Mucosa of descending colon (tissue), 3 donors: ENCODE data around the gene IL15. TPM values are rescaled to one million over a fixed set of nuclear protein-coding genes. Genes with fewer than 3 reads are reported as not detected.

Source experiments
- ATAC-seq: fragments of 200-7000 bp; cut with Tn5 transposase; one replicate; pipeline ENCODE4 v1.9.1; 2020; ENCODE audit warnings: mild to moderate bottlenecking, moderate library complexity
- DNase-seq, 3 donors: peaks; one replicate each; pipeline ENCODE4 v3.0.0-alpha.2; 2020
- H3K36me3 ChIP-seq: fragments of 200-600 bp; one replicate; pipeline ENCODE4 v1.8.0; 2021; ENCODE audit warnings: low read depth, mild to moderate bottlenecking
- H3K4me1 ChIP-seq: fragments of 200-600 bp; one replicate; pipeline ENCODE4 v1.8.0; 2021; ENCODE audit warnings: low read depth, mild to moderate bottlenecking
- H3K4me3 ChIP-seq: fragments of 200-600 bp; one replicate; pipeline ENCODE4 v1.8.0; 2021; ENCODE audit warnings: mild to moderate bottlenecking
- H3K9me3 ChIP-seq: fragments of 200-600 bp; one replicate; pipeline ENCODE4 v1.8.0; 2021; ENCODE audit warnings: mild to moderate bottlenecking
- intact Hi-C, 2 donors: fragments of 100-400 bp; cut with DNase I in 1 of 2; cut with micrococcal nuclease in 1 of 2; formaldehyde crosslinking; loops; one replicate each; pipeline versions ENCODE4 v1.11.0 to v1.11.1; 2022; cut with DNase I, micrococcal nuclease
- total RNA-seq, 3 donors: library from RNA; stranded (reverse); fragmentation: NEBNext Ultra II Directional in 2 of 3; extraction: Animal tissue kit (Norgen Biotek cat#: 25700) in 2 of 3; gene quantifications; one replicate each; pipeline versions ENCODE4 v1.2.1 to v1.2.4, GENCODE V29; 2021 to 2023
- TF ChIP-seq, protein P1 (sequence below): fragments of 200-600 bp; IDR thresholded peaks from one replicate; pipeline ENCODE4 v1.8.0; 2022; ENCODE audit warnings: antibody characterized with exemption, mild to moderate bottlenecking
- donor health status: DM: no; HTN: no; CAD: no; lungs with moderate emphysema.
- donor health status: DM: no; HTN: no; CAD: no.
- donor health status: DM: no; HTN: yes; CAD: no.

IL15 gene
- total RNA-seq, 3 donors from 2014 or later, result 6.7 to 12.4 (median 7.2) TPM

DNA sequence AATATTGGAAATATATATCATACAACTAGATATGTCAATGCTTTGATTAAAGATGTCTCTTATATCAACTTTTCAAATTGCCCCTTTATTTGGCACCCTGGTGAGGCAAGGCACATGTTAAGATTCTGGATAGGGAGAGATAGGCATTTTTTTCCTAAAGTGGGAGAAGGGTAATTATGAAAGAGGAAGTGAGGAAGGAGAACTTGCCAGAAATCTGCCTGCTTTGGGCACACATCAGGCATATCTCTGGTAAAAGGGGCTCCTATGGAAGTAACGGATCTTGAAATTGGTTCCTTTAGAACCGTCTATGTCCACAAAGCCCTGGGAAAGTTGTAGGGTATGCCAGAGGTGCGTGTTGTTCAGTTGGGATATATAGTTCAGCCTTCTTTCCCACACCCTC lies 5.7 kb downstream of the IL15 start:
- TF ChIP-seq, protein P1, sequence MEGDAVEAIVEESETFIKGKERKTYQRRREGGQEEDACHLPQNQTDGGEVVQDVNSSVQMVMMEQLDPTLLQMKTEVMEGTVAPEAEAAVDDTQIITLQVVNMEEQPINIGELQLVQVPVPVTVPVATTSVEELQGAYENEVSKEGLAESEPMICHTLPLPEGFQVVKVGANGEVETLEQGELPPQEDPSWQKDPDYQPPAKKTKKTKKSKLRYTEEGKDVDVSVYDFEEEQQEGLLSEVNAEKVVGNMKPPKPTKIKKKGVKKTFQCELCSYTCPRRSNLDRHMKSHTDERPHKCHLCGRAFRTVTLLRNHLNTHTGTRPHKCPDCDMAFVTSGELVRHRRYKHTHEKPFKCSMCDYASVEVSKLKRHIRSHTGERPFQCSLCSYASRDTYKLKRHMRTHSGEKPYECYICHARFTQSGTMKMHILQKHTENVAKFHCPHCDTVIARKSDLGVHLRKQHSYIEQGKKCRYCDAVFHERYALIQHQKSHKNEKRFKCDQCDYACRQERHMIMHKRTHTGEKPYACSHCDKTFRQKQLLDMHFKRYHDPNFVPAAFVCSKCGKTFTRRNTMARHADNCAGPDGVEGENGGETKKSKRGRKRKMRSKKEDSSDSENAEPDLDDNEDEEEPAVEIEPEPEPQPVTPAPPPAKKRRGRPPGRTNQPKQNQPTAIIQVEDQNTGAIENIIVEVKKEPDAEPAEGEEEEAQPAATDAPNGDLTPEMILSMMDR, result no peak
- intact Hi-C loops, result no loop called here
- no peaks in the 10 kb centered on the region for H3K9me3 ChIP-seq
- DNase-seq (no peak), ATAC-seq (no peak)
- no peaks in the 10 kb centered on the region for H3K36me3 ChIP-seq
- no peak overlapping the region for H3K4me3 ChIP-seq
- peaks cover 18% of the 10 kb centered on the region for H3K4me1 ChIP-seq

DNA sequence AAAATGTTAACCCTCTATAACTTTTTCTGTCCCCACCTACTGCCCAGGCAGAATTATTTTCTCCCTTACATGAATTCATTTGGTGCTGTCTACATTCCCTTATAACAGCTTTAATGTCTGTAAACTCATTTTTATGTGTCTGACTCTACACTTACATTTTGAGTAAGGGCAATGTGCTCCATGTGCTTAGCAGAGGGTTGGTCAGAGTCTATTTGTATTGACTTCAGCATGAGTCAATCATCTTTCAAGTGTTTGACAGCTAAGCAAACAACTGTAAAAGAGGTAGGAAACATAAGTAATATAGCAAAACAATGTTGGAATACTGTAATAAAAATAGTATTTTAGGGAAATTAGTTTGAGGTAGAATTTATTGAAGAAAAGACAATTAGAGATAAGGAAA lies 6.3 kb downstream of the IL15 start:
- DNase-seq (no peak), ATAC-seq (peak; percentile 83)
- TF ChIP-seq, protein P1, result no peak
- Histone ChIP-seq H3K9me3 (no peaks in the 10 kb centered on the region), H3K4me3 (no peak overlapping the region), H3K4me1 (peaks cover 18% of the 10 kb centered on the region), H3K36me3 (no peaks in the 10 kb centered on the region)
- intact Hi-C loops, result no loop called here

DNA sequence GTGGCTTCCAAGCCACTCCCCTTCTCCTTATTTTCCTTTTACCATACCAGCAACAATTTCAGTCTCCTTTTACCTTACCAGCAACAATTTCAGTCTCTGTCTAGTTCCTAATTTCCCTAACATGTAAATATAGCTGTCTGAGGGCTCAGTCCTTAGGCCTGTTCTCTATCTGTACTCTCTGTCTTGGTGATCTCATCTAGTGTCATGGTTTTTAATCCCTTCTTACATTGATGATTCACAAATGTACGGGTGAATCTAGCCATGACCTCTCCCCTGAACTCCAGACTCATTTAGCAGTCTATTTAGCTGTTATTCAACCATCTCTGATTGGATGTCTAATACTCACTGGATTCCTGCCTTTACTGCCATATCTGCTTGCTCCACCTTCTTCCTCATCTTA lies 7.2 kb downstream of the IL15 start:
- H3K4me3 ChIP-seq, result no peak overlapping the region
- intact Hi-C loops, result no loop called here
- peaks cover 12% of the 10 kb centered on the region for H3K4me1 ChIP-seq
- ATAC-seq, result peak; percentile 75
- TF ChIP-seq, protein P1, result no peak
- H3K9me3 ChIP-seq, result no peaks in the 10 kb centered on the region
- no peak for DNase-seq
- H3K36me3 ChIP-seq, result no peaks in the 10 kb centered on the region

DNA sequence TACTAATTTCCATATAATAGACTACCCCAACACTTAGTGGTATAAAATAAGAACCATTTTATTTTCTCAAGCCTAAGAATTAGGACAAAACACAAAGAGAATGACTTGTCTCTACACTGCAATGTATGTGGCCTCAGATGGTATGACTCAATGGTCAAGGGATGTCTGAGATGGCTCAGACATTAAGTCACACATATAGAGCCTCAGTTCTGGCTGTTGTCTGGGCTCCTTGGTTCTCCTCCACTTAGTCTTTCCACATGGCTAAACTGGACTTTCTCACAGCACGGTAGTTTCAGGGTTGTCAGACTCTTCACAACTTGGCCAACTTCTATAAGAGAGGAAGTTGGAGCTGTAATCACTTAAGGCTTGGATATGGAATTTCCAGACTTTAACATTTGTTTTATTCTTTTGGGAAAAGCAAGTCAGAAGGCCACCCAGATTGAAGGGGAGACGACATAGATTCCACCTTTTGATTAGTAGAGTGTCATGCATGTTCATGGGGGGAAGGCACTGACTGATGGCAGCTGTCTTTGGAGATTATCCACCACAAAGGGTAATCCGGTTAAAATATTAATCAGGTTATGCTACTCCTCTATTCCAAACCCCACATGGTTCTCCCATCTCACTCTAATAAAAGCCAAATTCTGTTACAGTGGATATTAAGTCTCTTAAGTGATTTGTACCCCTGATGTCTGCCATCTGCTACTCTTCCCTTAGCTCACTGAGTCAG lies 9.4 kb downstream of the IL15 start:
- intact Hi-C loops, result no loop called here
- DNase-seq (no peak), ATAC-seq (no peak)
- Histone ChIP-seq H3K4me1 (peaks cover 12% of the 10 kb centered on the region), H3K9me3 (no peaks in the 10 kb centered on the region), H3K36me3 (no peaks in the 10 kb centered on the region), H3K4me3 (no peak overlapping the region)
- TF ChIP-seq, protein P1, result no peak

DNA sequence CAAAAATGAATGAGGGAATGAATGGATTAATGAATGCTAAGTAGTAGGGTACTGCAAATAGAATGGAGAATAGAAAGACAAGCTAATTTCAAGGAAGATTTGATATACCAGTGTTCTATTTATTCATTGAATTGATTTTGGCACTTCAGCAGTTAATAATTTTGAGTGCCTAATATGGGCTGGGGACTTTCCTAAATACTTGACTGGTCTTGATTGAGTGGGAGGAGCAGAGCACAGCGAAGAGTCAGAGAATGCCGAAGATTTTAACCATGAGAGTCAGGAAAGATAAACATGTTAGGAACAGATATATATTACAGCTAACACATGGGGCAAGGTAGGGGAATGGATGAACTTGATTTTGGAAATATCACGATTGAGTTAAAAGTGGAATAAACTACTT lies 10.6 kb downstream of the IL15 start:
- Histone ChIP-seq H3K4me3 (no peak overlapping the region), H3K4me1 (peaks cover 12% of the 10 kb centered on the region), H3K36me3 (no peaks in the 10 kb centered on the region), H3K9me3 (no peaks in the 10 kb centered on the region)
- intact Hi-C loops, result no loop called here
- TF ChIP-seq, protein P1, result no peak
- ATAC-seq (no peak), DNase-seq (no peak)
